Measurements from ENCODE around the gene COX5A. TPM values are rescaled to one million over a fixed set of nuclear protein-coding genes. Genes with fewer than 3 reads are reported as not detected.

Gene COX5A
- total and polyA plus RNA-seq, 2 donors from 2014 or later: 150 to 701 TPM

DNA sequence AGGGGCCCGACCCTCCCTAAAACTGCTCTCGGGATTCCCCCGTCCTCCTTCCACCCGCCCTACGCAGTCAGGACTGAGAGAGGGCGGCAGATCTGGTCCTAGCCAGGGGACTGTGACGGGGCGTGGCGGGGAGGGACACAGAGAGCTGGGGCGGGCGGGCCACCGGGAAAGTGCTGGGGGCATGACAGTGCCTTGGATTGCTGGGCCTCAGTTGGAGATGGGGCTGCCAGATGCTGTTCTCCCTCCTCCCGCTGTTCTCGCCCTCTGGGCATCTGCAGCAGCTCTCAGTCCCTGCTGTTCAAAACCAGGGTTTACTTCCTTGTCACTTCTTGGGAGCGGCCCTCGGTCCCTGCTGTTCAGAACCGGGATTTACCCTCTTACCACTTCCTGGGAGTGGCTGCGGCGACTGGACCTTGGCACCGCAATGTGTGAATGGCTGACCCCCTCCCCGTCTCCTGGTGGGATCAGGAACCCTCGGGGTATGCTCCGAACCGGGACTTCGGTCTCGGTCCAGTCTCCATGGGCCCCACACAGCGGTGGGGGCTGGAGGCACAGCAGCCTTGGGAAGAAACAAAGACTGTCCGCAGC is 20.5 kb upstream of the COX5A start:
- Histone ChIP-seq H3K4me1 (ENCODE audit: control insufficient read depth in 2 of 3, insufficient read depth in 2 of 3, low read depth in 1 of 3, low read length in 3 of 3) (peaks cover 0 to 18% (median 12%) of the 10 kb centered on the region in 3 donors), H3K9me3 (ENCODE audit: control insufficient read depth in 2 of 3, insufficient read depth in 1 of 3, low read length in 3 of 3) (no peaks in the 10 kb centered on the region), H3K36me3 (ENCODE audit: control insufficient read depth in 2 of 3, insufficient read depth in 3 of 3, low read length in 3 of 3) (no peaks in the 10 kb centered on the region), H3K4me3 (ENCODE audit: low read length in 3 of 3) (peak overlapping the region; percentile 11 to 55 (median 28)), H3K27ac (ENCODE audit: low read depth in 2 of 2, low read length in 2 of 2) (no peak overlapping the region), H3K27me3 (ENCODE audit: control insufficient read depth, insufficient read depth, low read length) (peaks cover 7% of the 10 kb centered on the region), H3K9ac (ENCODE audit: low read length in 3 of 3) (peak overlapping the region in 1 of 3 donors; percentile 46)
- FAIRE-seq: no peak
- peak; percentile 22 to 88 (median 60) for DNase-seq
- intact Hi-C loops (cut with DNase I): no loop called here
- TF ChIP-seq, protein P1, sequence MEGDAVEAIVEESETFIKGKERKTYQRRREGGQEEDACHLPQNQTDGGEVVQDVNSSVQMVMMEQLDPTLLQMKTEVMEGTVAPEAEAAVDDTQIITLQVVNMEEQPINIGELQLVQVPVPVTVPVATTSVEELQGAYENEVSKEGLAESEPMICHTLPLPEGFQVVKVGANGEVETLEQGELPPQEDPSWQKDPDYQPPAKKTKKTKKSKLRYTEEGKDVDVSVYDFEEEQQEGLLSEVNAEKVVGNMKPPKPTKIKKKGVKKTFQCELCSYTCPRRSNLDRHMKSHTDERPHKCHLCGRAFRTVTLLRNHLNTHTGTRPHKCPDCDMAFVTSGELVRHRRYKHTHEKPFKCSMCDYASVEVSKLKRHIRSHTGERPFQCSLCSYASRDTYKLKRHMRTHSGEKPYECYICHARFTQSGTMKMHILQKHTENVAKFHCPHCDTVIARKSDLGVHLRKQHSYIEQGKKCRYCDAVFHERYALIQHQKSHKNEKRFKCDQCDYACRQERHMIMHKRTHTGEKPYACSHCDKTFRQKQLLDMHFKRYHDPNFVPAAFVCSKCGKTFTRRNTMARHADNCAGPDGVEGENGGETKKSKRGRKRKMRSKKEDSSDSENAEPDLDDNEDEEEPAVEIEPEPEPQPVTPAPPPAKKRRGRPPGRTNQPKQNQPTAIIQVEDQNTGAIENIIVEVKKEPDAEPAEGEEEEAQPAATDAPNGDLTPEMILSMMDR (IDR thresholded peaks at IDR 0.05; ENCODE audit: borderline replicate concordance, extremely low read depth, insufficient read depth): peak; percentile 36

DNA sequence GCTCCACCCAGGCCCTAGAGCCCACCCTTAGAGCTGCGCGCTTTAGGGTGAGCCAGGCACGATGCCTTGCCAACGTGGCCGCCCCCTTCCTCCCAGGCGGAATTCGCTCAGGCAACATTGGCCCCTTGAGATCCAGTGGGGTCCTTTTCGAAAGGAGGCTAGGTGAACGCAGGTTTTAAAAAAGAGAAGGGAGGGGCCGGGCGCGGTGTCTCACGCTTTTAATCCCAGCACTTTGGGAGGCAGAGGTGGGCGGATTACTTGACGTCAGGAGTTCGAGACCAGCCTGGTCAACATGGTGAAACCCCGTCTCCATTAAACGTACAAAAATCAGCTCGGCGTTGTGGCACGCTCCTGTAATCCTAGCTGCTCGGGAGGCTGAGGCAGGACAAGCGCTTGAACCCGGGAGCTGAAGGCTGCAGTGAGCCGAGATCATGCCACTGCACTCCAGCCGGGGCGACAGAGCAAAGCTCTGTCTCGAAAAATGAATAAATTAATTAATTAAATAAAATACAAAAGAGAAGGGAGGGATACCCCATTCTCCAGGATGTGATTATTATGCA is 19.7 kb upstream of the COX5A start:
- no peaks in the 10 kb centered on the region for H3K9me3 ChIP-seq (ENCODE audit: control insufficient read depth in 2 of 3, insufficient read depth in 1 of 3, low read length in 3 of 3)
- intact Hi-C loops (cut with DNase I): no loop called here
- H3K4me1 ChIP-seq (ENCODE audit: control insufficient read depth in 2 of 3, insufficient read depth in 2 of 3, low read depth in 1 of 3, low read length in 3 of 3): peaks cover 0 to 18% (median 12%) of the 10 kb centered on the region in 3 donors
- H3K36me3 ChIP-seq (ENCODE audit: control insufficient read depth in 2 of 3, insufficient read depth in 3 of 3, low read length in 3 of 3): no peaks in the 10 kb centered on the region
- H3K4me3 ChIP-seq (ENCODE audit: low read length in 3 of 3): peak overlapping the region; percentile 26 to 64 (median 57)
- DNase-seq (no peak), FAIRE-seq (no peak)
- peaks cover 7% of the 10 kb centered on the region for H3K27me3 ChIP-seq (ENCODE audit: control insufficient read depth, insufficient read depth, low read length)
- H3K9ac ChIP-seq (ENCODE audit: low read length in 3 of 3): peak overlapping the region in 1 of 3 donors; percentile 37
- peak overlapping the region in 1 of 2 donors; percentile 63 for H3K27ac ChIP-seq (ENCODE audit: low read depth in 2 of 2, low read length in 2 of 2)
- TF ChIP-seq, protein P1 (IDR thresholded peaks at IDR 0.05; ENCODE audit: borderline replicate concordance, extremely low read depth, insufficient read depth): no peak

DNA sequence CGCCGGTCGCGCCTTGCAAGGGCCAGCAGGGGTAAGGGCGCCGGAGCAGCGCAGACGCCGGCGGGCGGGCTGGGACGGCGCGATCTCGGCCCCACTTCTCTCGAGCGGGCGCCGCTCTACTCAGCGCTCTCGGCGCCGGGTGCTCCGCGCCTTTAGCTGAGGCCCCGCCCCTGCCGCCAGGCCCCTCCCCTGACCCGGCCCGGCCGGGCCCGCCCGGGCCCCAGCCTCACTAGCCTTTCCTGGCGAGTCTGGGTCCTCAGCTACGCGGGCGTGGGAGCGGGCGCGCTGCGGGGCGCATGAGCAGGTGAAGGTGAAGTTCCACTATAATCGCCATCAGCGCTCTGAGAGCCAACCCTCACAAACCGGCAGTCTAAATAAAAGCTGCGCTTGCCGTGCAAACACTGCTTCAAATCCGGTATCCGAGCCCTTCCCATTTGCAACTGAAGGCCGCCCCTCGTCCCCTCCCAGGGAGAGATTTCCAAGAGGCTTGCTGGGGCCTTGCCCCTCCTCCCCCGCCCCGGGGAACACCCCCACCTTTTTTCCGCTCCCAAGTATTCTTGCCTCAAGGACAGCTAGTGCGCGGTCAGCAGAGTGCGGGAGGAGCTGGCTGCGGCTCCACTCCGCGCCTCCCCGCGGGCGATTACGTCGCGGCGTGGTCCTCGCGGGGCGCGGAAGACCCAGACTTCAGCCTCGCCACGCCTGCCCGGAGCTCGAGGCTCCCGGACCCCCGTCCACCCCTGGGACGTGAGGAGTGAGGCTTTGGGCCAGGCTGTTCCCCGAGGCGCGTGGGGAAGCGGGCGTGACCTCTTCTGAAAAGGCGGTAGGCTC is 19.0 kb upstream of the COX5A start, which contains the start of gene RPP25:
TSS of gene RPP25 (minus strand) at position 125 of the 828 bp plus-strand sequence. CDS start 189 bp downstream, outside the sequence.
- intact Hi-C loops (cut with DNase I): no loop called here
- Histone ChIP-seq H3K27ac (ENCODE audit: low read depth in 2 of 2, low read length in 2 of 2) (peak within 1 kb of the TSS in 1 of 2 donors; percentile 63), H3K4me3 (ENCODE audit: low read length in 3 of 3) (peak within 1 kb of the TSS; percentile 26 to 64 (median 57)), H3K27me3 (ENCODE audit: control insufficient read depth, insufficient read depth, low read length) (peaks cover 7% of the 10 kb centered on the region), H3K9me3 (ENCODE audit: control insufficient read depth in 2 of 3, insufficient read depth in 1 of 3, low read length in 3 of 3) (no peaks in the 10 kb centered on the region), H3K4me1 (ENCODE audit: control insufficient read depth in 2 of 3, insufficient read depth in 2 of 3, low read depth in 1 of 3, low read length in 3 of 3) (peaks cover 0 to 18% (median 12%) of the 10 kb centered on the region in 3 donors), H3K9ac (ENCODE audit: low read length in 3 of 3) (peak within 1 kb of the TSS in 2 of 3 donors; percentile 32 to 37), H3K36me3 (ENCODE audit: control insufficient read depth in 2 of 3, insufficient read depth in 3 of 3, low read length in 3 of 3) (no peaks in the 10 kb centered on the region)
- FAIRE-seq (no peak), DNase-seq (peak; percentile 58 to 92 (median 75))
- TF ChIP-seq, protein P1 (IDR thresholded peaks at IDR 0.05; ENCODE audit: borderline replicate concordance, extremely low read depth, insufficient read depth): no peak
